ENCODE results near the gene NFIX. TPM values are rescaled to one million over a fixed set of nuclear protein-coding genes. Genes with fewer than 3 reads are reported as not detected.
A peak's percentile ranks its signal among the peaks of the same experiment; 100 is the strongest.

The NFIX gene
- total and polyA plus RNA-seq, 9 of the 15 experiments (the other 6 are each of a cell fraction or from before 2014, with no cell fraction given): 0.28 to 26.8 (median 5.4) TPM

DNA sequence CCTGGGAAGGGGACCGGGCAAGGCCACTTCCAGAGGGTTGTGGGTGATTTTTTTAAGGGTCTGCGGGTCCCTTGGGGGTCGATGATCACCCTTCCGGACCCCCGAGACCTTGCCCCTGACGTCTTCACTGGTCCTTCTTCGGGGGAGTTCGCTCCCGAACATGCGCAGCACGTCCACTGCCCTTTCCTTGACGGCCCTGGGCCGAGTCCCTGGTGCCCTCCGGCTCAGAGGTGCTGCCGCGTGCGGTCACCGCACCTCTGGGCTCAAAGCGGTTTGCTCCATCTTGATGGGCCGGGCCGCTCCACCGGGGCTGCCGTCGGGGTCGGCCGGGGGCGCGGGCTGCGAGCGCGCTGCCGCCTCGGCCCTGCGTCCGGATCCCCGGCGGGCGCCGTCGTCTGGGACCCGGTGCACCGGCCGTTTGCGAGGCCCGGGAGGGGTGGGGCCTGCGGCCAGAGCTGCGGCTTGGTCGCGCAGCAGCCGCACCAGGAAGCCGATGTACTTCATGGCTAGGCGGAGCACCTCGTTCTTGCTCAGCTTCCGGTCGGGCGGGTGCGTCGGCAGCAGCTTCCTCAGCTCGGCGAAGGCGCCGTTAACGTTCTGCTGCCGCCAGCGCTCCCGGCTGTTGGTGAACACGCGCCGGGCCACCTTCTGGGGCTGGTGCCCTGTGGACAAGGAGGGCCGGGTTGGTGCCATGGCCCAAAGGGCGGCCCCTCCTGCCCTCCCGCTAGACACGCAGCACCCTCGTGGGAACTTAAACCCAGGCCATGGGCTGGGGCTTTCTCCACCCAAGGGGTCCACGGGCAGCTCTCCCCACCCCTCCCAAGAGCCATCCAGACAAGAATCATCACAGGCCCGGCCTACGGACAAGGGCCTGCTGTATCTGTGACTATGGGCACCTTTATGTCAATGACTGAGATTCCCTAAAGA, 104.1 kb downstream of the NFIX start (continued):
- TF ChIP-seq, protein P1, sequence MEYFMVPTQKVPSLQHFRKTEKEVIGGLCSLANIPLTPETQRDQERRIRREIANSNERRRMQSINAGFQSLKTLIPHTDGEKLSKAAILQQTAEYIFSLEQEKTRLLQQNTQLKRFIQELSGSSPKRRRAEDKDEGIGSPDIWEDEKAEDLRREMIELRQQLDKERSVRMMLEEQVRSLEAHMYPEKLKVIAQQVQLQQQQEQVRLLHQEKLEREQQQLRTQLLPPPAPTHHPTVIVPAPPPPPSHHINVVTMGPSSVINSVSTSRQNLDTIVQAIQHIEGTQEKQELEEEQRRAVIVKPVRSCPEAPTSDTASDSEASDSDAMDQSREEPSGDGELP (CRISPR knock-in tag; IDR thresholded peaks at IDR 0.05; ENCODE audit: borderline replicate concordance): 0 out of 2 replicates have a peak, but pooled peaks have one; percentile 20
- TF ChIP-seq ESRRA (IDR thresholded peaks at IDR 0.05; ENCODE audit: borderline replicate concordance, low read depth): peak; percentile 47; the same call in 1 of the 2 replicates
- TF ChIP-seq, protein P2, sequence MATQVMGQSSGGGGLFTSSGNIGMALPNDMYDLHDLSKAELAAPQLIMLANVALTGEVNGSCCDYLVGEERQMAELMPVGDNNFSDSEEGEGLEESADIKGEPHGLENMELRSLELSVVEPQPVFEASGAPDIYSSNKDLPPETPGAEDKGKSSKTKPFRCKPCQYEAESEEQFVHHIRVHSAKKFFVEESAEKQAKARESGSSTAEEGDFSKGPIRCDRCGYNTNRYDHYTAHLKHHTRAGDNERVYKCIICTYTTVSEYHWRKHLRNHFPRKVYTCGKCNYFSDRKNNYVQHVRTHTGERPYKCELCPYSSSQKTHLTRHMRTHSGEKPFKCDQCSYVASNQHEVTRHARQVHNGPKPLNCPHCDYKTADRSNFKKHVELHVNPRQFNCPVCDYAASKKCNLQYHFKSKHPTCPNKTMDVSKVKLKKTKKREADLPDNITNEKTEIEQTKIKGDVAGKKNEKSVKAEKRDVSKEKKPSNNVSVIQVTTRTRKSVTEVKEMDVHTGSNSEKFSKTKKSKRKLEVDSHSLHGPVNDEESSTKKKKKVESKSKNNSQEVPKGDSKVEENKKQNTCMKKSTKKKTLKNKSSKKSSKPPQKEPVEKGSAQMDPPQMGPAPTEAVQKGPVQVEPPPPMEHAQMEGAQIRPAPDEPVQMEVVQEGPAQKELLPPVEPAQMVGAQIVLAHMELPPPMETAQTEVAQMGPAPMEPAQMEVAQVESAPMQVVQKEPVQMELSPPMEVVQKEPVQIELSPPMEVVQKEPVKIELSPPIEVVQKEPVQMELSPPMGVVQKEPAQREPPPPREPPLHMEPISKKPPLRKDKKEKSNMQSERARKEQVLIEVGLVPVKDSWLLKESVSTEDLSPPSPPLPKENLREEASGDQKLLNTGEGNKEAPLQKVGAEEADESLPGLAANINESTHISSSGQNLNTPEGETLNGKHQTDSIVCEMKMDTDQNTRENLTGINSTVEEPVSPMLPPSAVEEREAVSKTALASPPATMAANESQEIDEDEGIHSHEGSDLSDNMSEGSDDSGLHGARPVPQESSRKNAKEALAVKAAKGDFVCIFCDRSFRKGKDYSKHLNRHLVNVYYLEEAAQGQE (IDR thresholded peaks at IDR 0.05; ENCODE audit: borderline replicate concordance): 0 out of 2 replicates have a peak, but pooled peaks have one; percentile 8
- TF ChIP-seq, protein P2 (CRISPR knock-in tag; IDR thresholded peaks at IDR 0.05; ENCODE audit: low read depth): peak; percentile 58
- TF ChIP-seq, protein P3, sequence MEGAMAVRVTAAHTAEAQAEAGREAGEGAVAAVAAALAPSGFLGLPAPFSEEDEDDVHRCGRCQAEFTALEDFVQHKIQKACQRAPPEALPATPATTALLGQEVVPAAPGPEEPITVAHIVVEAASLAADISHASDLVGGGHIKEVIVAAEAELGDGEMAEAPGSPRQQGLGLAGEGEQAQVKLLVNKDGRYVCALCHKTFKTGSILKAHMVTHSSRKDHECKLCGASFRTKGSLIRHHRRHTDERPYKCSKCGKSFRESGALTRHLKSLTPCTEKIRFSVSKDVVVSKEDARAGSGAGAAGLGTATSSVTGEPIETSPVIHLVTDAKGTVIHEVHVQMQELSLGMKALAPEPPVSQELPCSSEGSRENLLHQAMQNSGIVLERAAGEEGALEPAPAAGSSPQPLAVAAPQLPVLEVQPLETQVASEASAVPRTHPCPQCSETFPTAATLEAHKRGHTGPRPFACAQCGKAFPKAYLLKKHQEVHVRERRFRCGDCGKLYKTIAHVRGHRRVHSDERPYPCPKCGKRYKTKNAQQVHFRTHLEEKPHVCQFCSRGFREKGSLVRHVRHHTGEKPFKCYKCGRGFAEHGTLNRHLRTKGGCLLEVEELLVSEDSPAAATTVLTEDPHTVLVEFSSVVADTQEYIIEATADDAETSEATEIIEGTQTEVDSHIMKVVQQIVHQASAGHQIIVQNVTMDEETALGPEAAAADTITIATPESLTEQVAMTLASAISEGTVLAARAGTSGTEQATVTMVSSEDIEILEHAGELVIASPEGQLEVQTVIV (CRISPR knock-in tag; IDR thresholded peaks at IDR 0.05; ENCODE audit: borderline replicate concordance): peak; percentile 82
- TF ChIP-seq, protein P4, sequence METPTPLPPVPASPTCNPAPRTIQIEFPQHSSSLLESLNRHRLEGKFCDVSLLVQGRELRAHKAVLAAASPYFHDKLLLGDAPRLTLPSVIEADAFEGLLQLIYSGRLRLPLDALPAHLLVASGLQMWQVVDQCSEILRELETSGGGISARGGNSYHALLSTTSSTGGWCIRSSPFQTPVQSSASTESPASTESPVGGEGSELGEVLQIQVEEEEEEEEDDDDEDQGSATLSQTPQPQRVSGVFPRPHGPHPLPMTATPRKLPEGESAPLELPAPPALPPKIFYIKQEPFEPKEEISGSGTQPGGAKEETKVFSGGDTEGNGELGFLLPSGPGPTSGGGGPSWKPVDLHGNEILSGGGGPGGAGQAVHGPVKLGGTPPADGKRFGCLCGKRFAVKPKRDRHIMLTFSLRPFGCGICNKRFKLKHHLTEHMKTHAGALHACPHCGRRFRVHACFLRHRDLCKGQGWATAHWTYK (CRISPR knock-in tag; IDR thresholded peaks at IDR 0.05): peak; percentile 70; the same call in 1 of the 2 replicates
- TF ChIP-seq PHB (CRISPR knock-in tag; IDR thresholded peaks at IDR 0.05): no peak
- TF ChIP-seq, protein P5, sequence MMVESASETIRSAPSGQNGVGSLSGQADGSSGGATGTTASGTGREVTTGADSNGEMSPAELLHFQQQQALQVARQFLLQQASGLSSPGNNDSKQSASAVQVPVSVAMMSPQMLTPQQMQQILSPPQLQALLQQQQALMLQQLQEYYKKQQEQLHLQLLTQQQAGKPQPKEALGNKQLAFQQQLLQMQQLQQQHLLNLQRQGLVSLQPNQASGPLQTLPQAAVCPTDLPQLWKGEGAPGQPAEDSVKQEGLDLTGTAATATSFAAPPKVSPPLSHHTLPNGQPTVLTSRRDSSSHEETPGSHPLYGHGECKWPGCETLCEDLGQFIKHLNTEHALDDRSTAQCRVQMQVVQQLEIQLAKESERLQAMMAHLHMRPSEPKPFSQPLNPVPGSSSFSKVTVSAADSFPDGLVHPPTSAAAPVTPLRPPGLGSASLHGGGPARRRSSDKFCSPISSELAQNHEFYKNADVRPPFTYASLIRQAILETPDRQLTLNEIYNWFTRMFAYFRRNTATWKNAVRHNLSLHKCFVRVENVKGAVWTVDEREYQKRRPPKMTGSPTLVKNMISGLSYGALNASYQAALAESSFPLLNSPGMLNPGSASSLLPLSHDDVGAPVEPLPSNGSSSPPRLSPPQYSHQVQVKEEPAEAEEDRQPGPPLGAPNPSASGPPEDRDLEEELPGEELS (CRISPR knock-in tag; IDR thresholded peaks at IDR 0.05; ENCODE audit: borderline replicate concordance): no peak
- TF ChIP-seq HNRNPLL (IDR thresholded peaks at IDR 0.05; ENCODE audit: low read depth, low read length, poor library complexity, severe bottlenecking): peak; percentile 9
- peak; percentile 44; the same call in 1 of the 2 replicates for TF ChIP-seq SOX6 (IDR thresholded peaks at IDR 0.05)
